Bronchial epithelial cell (primary cell): ENCODE results near the gene OTULINL. TPM values are rescaled to one million over a fixed set of nuclear protein-coding genes. Genes with fewer than 3 reads are reported as not detected.

Source experiments
- DNase-seq: peaks from one replicate; pipeline ENCODE4 v3.0.0-alpha.2; 2010; ENCODE audit warnings: low read depth
- FAIRE-seq: peaks from 2 replicates; lab custom pipeline; 2011; peaks lifted over from hg19 to GRCh38; lab: Jason Lieb, UNC
- H3K27me3 ChIP-seq: 2 replicates; pipeline ENCODE4 v1.5.1; 2011; ENCODE audit warnings: low read length; ENCODE audit not compliant: control insufficient read depth, insufficient read depth
- H3K36me3 ChIP-seq: 2 replicates; pipeline ENCODE4 v1.5.1; 2011; ENCODE audit warnings: low read length; ENCODE audit not compliant: control insufficient read depth, insufficient read depth
- H3K4me3 ChIP-seq: 2 replicates; pipeline ENCODE4 v1.5.1; 2011; ENCODE audit warnings: mild to moderate bottlenecking, low read depth, low read length, control low read depth
- CTCF ChIP-seq: IDR thresholded peaks from 2 replicates; pipeline ENCODE4 v1.5.1; 2011; ENCODE audit warnings: mild to moderate bottlenecking, moderate library complexity, low read length, control low read depth, inconsistent platforms; ENCODE audit not compliant: insufficient read depth, severe bottlenecking
- total RNA-seq: library from RNA; depleted of rRNA; stranded (reverse); fragments of >200 nt; gene quantifications from 2 replicates; pipeline ENCODE4 v1.2.1, GENCODE V29; 2014

Gene OTULINL
- total RNA-seq, 1 donor from 2014 or later = 0.79 TPM

GRCh38 chr5:14557791-14558415 is 23.7 kb upstream of the OTULINL start:
- FAIRE-seq (no peak), DNase-seq (no peak)
- Histone ChIP-seq H3K27me3 (no peaks in the 10 kb centered on the region), H3K4me3 (no peak overlapping the region), H3K36me3 (no peaks in the 10 kb centered on the region)
- no peak for TF ChIP-seq CTCF

DNA sequence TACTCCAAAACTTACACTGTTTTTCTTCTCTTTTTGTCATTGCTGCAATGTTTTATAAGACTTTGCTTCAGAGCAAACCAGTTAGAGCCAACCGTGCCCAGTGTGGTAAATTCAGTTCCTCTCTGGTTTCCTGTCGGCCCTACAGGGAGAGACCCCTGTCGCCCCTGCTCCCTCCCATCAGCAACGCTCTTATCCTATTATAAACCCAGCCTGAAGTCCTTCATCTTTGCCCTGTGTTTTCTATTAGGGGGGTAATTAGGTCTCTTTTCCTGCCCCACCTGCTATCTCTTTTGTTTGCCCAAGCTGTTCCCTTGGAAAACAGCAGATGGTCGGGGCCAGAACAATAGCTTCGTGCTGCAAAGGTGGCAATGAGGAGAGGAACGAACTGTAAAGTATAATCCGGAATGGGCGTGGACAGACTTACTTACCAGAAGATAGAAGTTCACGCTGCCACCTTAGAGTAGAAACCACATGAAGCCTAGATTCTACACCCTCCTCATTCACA is 21.4 kb upstream of the OTULINL start:
- FAIRE-seq (no peak), DNase-seq (no peak)
- H3K4me3 ChIP-seq = no peak overlapping the region
- TF ChIP-seq CTCF = no peak
- no peaks in the 10 kb centered on the region for H3K36me3 ChIP-seq
- no peaks in the 10 kb centered on the region for H3K27me3 ChIP-seq

- DNase-seq = no peak
- Histone ChIP-seq H3K27me3 (no peaks in the 10 kb centered on the region), H3K4me3 (no peak overlapping the region), H3K36me3 (no peaks in the 10 kb centered on the region)
- no peak for FAIRE-seq
- TF ChIP-seq CTCF = no peak
Observed at GRCh38 chr5:14561741-14562140, 19.9 kb upstream of the OTULINL start.

- no peak overlapping the region for H3K4me3 ChIP-seq
- DNase-seq = no peak
- no peak for FAIRE-seq
- no peaks in the 10 kb centered on the region for H3K36me3 ChIP-seq
- no peaks in the 10 kb centered on the region for H3K27me3 ChIP-seq
- TF ChIP-seq CTCF = no peak
Observed at GRCh38 chr5:14568333-14568732, 13.3 kb upstream of the OTULINL start.

DNA sequence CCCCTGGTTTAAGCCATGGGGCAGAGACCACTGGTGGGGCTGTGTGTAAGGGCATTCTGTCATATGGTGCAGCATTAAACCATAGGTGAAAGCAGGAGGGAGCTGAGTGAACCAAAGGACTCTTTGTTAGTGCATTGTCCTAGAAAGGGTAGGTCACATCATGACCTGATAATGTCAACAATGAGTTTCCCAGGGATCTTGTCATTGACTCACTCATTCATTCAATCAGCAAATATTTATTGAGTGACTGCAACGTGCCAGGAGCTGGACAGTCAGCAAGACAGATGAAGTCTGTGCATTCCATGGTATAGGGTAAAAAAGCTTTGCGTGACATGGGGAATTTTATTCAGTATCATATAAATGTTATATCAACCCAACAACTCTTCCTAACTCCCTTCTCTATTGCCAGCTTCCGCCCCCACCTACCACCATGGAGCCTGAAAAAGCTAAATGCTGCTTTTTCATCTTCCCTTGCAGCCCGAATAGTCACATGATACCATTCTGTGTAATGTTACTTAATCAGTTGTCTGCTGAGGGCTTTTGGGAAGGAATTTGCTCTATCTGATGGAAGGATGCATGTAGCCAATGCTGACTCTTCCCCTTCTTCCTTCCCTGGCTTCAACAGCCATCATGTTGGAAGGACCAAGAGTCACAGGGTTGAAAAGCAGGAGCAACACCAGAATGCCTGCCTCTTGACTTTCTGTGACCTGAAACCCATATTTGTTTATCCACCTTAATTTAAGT is 11.5 kb upstream of the OTULINL start:
- TF ChIP-seq CTCF = no peak
- Histone ChIP-seq H3K27me3 (no peaks in the 10 kb centered on the region), H3K36me3 (no peaks in the 10 kb centered on the region), H3K4me3 (no peak overlapping the region)
- DNase-seq = peak; percentile 59
- FAIRE-seq = no peak
